Heart right ventricle (tissue), 16 donors: ENCODE results near the gene TMED5. TPM values are rescaled to one million over a fixed set of nuclear protein-coding genes. Genes with fewer than 3 reads are reported as not detected.

Experiments
- ATAC-seq, 8 donors: fragments of 200-7000 bp; cut with Tn5 transposase; one replicate each; pipeline ENCODE4 v1.9.1; 2020; ENCODE audit warnings: mild to moderate bottlenecking in 8 of 8, moderate library complexity in 8 of 8, moderate number of reproducible peaks in 1 of 8
- DNase-seq, 2 donors: peaks; one replicate each; pipeline ENCODE4 v3.0.0-alpha.2; 2020
- H3K27ac ChIP-seq, 10 donors: fragments of 200-600 bp; sonication (generic) in 2 of 10; one replicate each; pipeline versions ENCODE4 v1.5.0 to v1.8.0; 2020 to 2022; ENCODE audit warnings: mild to moderate bottlenecking in 3 of 10
- H3K27me3 ChIP-seq, 7 donors: fragments of 200-600 bp; one replicate each; pipeline ENCODE4 v1.8.0; 2021 to 2022; ENCODE audit warnings: mild to moderate bottlenecking in 2 of 7
- H3K36me3 ChIP-seq, 9 donors: fragments of 200-600 bp; sonication (generic) in 1 of 9; one replicate each; pipeline versions ENCODE4 v1.5.0 to v1.8.0; 2020 to 2022; ENCODE audit warnings: mild to moderate bottlenecking in 2 of 9
- H3K4me1 ChIP-seq, 9 donors: fragments of 200-600 bp; sonication (generic) in 1 of 9; one replicate each; pipeline versions ENCODE4 v1.5.0 to v1.8.0; 2020 to 2022; ENCODE audit warnings: mild to moderate bottlenecking in 4 of 9
- H3K4me3 ChIP-seq, 10 donors: fragments of 200-600 bp; sonication (generic) in 2 of 10; one replicate each; pipeline versions ENCODE4 v1.5.0 to v1.8.0; 2020 to 2022; ENCODE audit warnings: mild to moderate bottlenecking in 7 of 10, moderate library complexity in 2 of 10
- H3K9me3 ChIP-seq, 11 donors: fragments of 200-600 bp in 10 of 11; sonication (generic) in 2 of 11; one replicate each; pipeline versions ENCODE4 v1.5.0 to v1.8.0; 2013 to 2022; ENCODE audit warnings: mild to moderate bottlenecking in 2 of 11, control low read depth in 1 of 11, moderate library complexity in 1 of 11
- CTCF ChIP-seq, 9 donors: fragments of 200-600 bp; sonication (generic) in 2 of 9; IDR thresholded peaks; one replicate each; pipeline versions ENCODE4 v1.5.0 to v1.8.0; 2021 to 2022; ENCODE audit warnings: antibody characterized with exemption in 9 of 9, mild to moderate bottlenecking in 5 of 9, moderate library complexity in 1 of 9
- WGBS, 2 donors: extraction: QIAGEN DNeasy Blood & Tissue Kit; methylation state at CpG; one replicate each; pipeline ENCODE4 v1.1.7; 2013; ENCODE audit warnings: inconsistent platforms in 1 of 2; 5-methylcytosine and 5-hydroxymethylcytosine counted together
- intact Hi-C, 10 donors: fragments of 100-400 bp; cut with DNase I; formaldehyde crosslinking; loops; one replicate each; pipeline versions ENCODE4 v1.11.1 to v1.14.2; 2022
- polyA plus RNA-seq, 2 donors: library from polyadenylated mRNA; stranded (reverse); fragments of 200-250 nt; gene quantifications; one replicate each; pipeline ENCODE4 v1.2.3, GENCODE V29; 2013
- total RNA-seq, 10 donors: library from RNA; stranded (reverse); fragmentation: NEBNext Ultra II Directional in 3 of 10; extraction: Animal tissue kit (Norgen Biotek cat#: 25700) in 3 of 10; gene quantifications; one replicate each; pipeline versions ENCODE4 v1.2.1 to v1.2.4, GENCODE V29; 2021 to 2023
- donor health status: Arrhythmogenic right ventricular cardiomyopathy.
- donor health status: ischemic (EF 13 %, LVEDD 7.1; RV severe dilation, severe dysfunction).
- donor health status: healthy with polysubstance abuse.
- donor health status: DM: no; HTN: yes; CAD: no.
- donor health status: DM: no; HTN: no; CAD: no.
- donor health status: ischemic (EF 25% LVEDD 6.9; RV normal size, moderate dysfunction).
- donor health status: ischemic (EF 25% LVEDD 5.7; RV mildly dilated, moderate dysfunction).
- donor health status: healthy.
- donor health status: DM: yes; HTN: yes; CAD: no.
- donor health status: Ischemic cardiomyopathy.
- donor health status: ischemic (EF 35%, LVEDD 5.7; RV mildly dilated, moderate dysfunction).
- donor health status: nonischemic (EF 11% LVEDD 7.7; RV severe dilation, severe dysfunction).
- donor health status: DM: yes; HTN: yes; CAD: no.
- donor health status: PGD.
- donor health status: ischemic (EF 29% LVEDD 5.4; RV normal size, mild dysfunction).
- donor health status: nonischemic (EF 23%, LVEDD 6.1; RV moderate dilation, normal function).

Gene TMED5
- total and polyA plus RNA-seq, 12 donors, result 8.4 to 82.4 (median 38.4) TPM

GRCh38 chr1:93205892-93206566 is 25.8 kb upstream of the TMED5 start:
- H3K9me3 ChIP-seq, result no peaks in the 10 kb centered on the region
- no peaks in the 10 kb centered on the region for H3K27me3 ChIP-seq
- DNase-seq, result no peak
- peaks cover 0 to 64% (median 3%) of the 10 kb centered on the region in 9 donors for H3K36me3 ChIP-seq
- ATAC-seq, result no peak
- WGBS, 2 donors, result 95% methylated on average over 6 of the region's 6 CpGs
- no peak overlapping the region for H3K27ac ChIP-seq
- intact Hi-C loops, result no loop called here
- H3K4me3 ChIP-seq, result no peak overlapping the region
- no peaks in the 10 kb centered on the region for H3K4me1 ChIP-seq
- TF ChIP-seq CTCF (IDR thresholded peaks at IDR 0.05), result no peak

DNA sequence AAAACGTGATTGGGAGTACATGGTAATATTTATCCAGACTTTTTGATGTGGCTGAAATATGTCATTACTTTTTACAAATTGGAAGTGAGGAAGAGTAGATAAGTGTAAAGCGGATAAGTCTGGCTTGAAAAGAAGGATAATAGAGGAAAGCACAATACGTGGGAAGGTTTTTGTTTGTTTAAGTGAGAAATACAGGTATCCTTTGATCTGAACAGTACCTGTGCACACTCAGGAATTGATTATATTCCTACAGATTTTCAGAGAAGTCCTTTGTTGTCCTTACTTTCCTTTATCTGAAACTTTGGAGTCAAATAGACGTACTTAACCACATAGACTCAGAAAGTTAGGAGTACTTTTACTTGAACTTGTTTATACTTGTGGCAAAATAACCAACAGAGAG is 20.5 kb upstream of the TMED5 start:
- ATAC-seq (no peak), DNase-seq (no peak)

GRCh38 chr1:93200086-93200620 is 19.9 kb upstream of the TMED5 start:
- WGBS, 2 donors, result 98% methylated on average over 6 of the region's 6 CpGs
- ATAC-seq (no peak), DNase-seq (no peak)
- Histone ChIP-seq H3K36me3 (peaks cover 0 to 60% (median 0%) of the 10 kb centered on the region in 9 donors), H3K4me1 (no peaks in the 10 kb centered on the region), H3K27ac (no peak overlapping the region), H3K9me3 (no peaks in the 10 kb centered on the region), H3K4me3 (no peak overlapping the region), H3K27me3 (no peaks in the 10 kb centered on the region)
- TF ChIP-seq CTCF (IDR thresholded peaks at IDR 0.05), result no peak
- intact Hi-C loops, result no loop called here

More for the DNA sequence above, 20.5 kb upstream of the TMED5 start:
- peaks cover 0 to 57% (median 0%) of the 10 kb centered on the region in 9 donors for H3K36me3 ChIP-seq
- intact Hi-C loops, result no loop called here
- no peaks in the 10 kb centered on the region for H3K9me3 ChIP-seq
- H3K27ac ChIP-seq, result no peak overlapping the region
- 95 to 98% methylated on average over 4 of the region's 4 CpGs for WGBS, 2 donors
- no peaks in the 10 kb centered on the region for H3K4me1 ChIP-seq
- no peak for TF ChIP-seq CTCF (IDR thresholded peaks at IDR 0.05)
- H3K27me3 ChIP-seq, result no peaks in the 10 kb centered on the region
- no peak overlapping the region for H3K4me3 ChIP-seq

DNA sequence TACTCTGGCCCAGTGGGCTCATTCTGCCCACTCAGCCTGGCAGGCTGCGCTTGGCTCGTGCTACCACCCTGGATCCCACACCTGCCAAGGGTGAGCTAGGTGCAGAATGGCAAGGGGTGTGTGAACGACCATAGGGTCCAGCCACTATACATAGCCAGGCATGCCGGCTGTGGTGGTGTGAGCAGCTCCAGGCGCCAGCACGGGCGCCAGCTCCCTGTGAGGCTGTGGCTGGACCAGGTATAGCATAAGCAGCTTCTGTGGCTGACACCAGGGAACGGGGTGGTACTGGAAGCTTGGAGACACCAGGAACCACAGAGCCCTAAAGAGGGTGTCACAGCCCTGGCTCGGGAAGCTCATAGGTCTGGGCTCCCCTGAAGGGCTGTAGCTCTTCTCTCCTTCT is 18.9 kb upstream of the TMED5 start:
- WGBS, 2 donors, result 98% methylated on average over 9 of the region's 9 CpGs
- Histone ChIP-seq H3K4me1 (no peaks in the 10 kb centered on the region), H3K27ac (no peak overlapping the region), H3K36me3 (peaks cover 0 to 63% (median 0%) of the 10 kb centered on the region in 9 donors), H3K27me3 (no peaks in the 10 kb centered on the region), H3K4me3 (no peak overlapping the region), H3K9me3 (no peaks in the 10 kb centered on the region)
- intact Hi-C loops, result no loop called here
- TF ChIP-seq CTCF (IDR thresholded peaks at IDR 0.05), result no peak
- no peak for ATAC-seq
- no peak for DNase-seq
